GM10248 (cell line): ENCODE data around the gene ACOX1.

Experiments used
- CTCF ChIA-PET: fragments of 300-600 bp; sonication (Branson Sonifier 250); formaldehyde crosslinking; extraction: SDS; loops from one replicate; lab custom pipeline; 2021; ENCODE audit warnings: antibody characterized with exemption; lab: Yijun Ruan, JAX
- POLR2A ChIA-PET: fragments of 350-650 bp; sonication (Branson Sonifier 250); formaldehyde crosslinking; extraction: SDS; loops from one replicate; lab custom pipeline; 2020; ENCODE audit warnings: antibody characterized with exemption; lab: Yijun Ruan, JAX
- DNase-seq: peaks from one replicate; pipeline ENCODE4 v3.0.0; 2012; ENCODE audit errors: extremely low spot score
- CTCF ChIP-seq: IDR thresholded peaks from 2 replicates; pipeline ENCODE4 v1.5.1; 2012; ENCODE audit warnings: mild to moderate bottlenecking, low read depth; ENCODE audit errors: extremely low read depth, missing control alignments, control extremely low read depth

Gene ACOX1

GRCh38 chr17:76000755-76001521 is 22.0 kb upstream of the ACOX1 start, which contains the start of gene CDK3:
Gene CDK3, plus strand, starts transcription at chr17:76000855. Its CDS starts 571 bp downstream, at chr17:76001426.
- POLR2A ChIA-PET: no interaction called here
- no peak for TF ChIP-seq CTCF
- CTCF ChIA-PET: interaction anchor here (0.7 to 17.8 kb wide), 17 partner anchors 11 to 301 kb away, joined by 3 to 266 read pairs (median 5); partner anchors contain the start of genes MRPL38 and TRIM65
- DNase-seq: no peak

- CTCF ChIA-PET: interaction anchor here (0.7 to 17.8 kb wide), 22 partner anchors 10 to 304 kb away, joined by 3 to 266 read pairs (median 4); partner anchors contain the start of genes ACOX1, EXOC7, MRPL38 and TEN1
- TF ChIP-seq CTCF: peak; percentile 84
- DNase-seq: peak; percentile 81
- POLR2A ChIA-PET: no interaction called here
These were observed 21.2 kb upstream of the ACOX1 start for GRCh38 chr17:76000016-76000754.

- CTCF ChIA-PET: interaction anchor here (1.2 to 17.8 kb wide), 5 partner anchors 15 to 185 kb away, joined by 3 to 266 read pairs (median 4); partner anchors contain the start of genes EXOC7 and MRPL38
- no peak for DNase-seq
- POLR2A ChIA-PET: no interaction called here
- TF ChIP-seq CTCF: no peak
These were observed 19.4 kb upstream of the ACOX1 start for GRCh38 chr17:75998327-75998795.

GRCh38 chr17:75996665-75997590 is 18.0 kb upstream of the ACOX1 start:
- POLR2A ChIA-PET: interaction anchor here (1.2 kb wide), 1 partner anchor 13 kb away, joined by 3 read pairs; no protein-coding TSS in a partner anchor

GRCh38 chr17:75995385-75995925 is 16.5 kb upstream of the ACOX1 start:
- POLR2A ChIA-PET: no interaction called here
- no peak for DNase-seq
- no peak for TF ChIP-seq CTCF
- CTCF ChIA-PET: interaction anchor here (1.8 to 17.8 kb wide), 4 partner anchors 11 to 90 kb away, joined by 5 to 266 read pairs (median 10); partner anchors contain the start of gene MRPL38

More at GRCh38 chr17:75996665-75997590, 18.0 kb upstream of the ACOX1 start:
- no peak for TF ChIP-seq CTCF
- CTCF ChIA-PET: interaction anchor here (0.8 to 17.8 kb wide), 5 partner anchors 9 to 187 kb away, joined by 3 to 266 read pairs (median 10); partner anchors contain the start of gene MRPL38
- DNase-seq: peak; percentile 63
